ENCODE results near the gene HS6ST1.

HS6ST1 gene

DNA sequence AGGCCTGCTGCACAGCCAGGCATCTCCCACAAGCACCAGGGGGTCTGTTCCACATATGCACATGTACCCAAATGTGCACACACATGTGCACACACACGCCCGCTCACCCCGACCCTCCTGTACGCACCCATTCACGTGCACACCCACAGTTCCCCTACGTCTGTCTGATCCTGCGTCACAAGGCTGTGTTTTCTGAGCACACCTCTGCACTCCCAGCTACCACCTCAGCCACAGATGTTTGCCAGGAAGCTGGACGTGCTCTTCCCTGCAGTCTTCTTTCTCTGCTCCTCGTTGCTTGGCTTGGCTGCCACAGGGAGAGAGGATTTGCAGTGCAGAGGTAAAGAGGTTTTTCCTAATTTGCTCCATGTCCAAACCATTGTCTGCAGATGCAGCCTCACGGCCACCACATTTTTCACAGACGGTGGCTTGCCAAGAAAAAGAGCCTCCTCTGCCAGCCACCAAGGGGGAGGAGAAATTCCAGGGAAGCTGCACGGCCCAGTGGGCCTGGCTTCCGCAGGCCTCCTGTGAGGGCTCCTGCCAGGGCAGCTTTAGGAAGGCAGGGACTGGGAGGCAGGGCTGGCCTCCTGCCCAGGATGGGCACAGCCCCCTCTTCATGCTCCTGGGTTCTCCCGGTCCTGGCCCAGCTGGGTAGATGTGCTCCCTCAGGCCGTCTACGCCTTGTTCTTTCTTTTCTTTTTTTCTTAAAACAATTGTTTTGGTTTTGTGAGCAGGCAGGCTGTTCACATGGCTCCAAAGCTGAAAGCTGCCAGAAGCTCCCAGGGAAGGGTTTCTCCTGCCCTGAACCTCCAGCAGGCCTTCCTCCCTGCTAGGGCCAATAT, 29.3 kb upstream of the HS6ST1 start:
- DNase-seq = no peak

DNA sequence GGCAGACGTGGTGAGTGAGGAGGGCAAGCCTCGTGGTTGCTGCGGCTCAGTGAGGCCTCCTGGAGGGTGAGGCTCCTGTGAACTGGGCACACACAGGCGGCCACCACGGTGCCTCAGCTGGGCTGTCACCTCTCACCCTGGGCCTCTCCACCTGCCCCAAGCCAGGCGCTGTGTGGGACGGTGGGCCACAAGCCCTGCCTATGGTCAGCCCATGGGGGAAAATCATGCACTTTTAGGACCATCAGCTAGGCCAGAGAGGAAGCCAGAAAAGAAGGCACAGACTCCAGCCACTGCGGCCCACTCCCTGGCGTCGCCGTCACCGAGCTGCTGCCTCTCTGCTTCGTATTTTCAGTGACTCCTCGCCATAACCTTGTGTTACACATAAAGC, 28.5 kb upstream of the HS6ST1 start:
- DNase-seq = no peak

DNA sequence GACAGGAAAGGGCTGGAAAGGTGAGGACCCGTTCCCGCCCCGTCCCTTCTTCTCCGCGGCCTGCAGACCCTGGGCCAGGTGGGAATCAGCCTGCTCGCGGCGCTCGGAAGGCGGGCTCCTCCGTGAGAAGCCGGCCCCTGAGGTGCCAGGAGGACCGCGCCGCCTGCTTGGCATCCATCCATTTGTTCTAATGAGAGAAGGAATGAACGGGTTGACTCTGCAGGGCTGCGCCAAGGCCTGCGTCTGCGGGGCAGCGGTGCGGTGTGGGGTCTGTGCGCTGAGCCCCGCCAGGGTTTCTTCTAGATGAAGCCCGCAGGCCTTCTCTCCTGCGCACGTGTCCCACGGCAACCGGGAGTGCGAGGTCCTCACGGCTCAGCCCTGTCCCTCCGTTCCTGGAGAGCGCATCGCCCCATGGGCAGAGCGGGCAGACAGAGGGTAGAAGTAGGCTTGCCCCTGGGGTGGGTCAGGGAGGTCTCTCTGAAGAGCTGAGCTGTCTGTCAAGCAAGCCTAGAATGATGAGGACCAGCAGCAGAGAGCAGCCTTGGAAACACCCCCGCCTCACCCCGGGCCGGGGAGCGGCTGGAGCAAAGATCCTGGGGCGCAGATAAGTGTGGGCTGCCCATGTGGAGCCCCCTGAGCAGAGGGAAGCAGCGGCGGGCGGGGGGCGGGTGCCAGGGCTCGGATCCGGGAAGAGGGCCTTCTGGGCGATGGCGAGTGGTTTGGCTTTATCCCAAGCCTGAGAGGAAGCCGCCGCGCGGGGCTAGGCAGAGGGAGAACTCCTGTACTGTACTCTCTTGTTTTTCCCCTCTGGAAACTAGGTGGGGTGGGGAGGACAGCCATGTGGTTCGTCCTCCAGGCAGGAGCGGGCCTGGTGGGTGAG, 27.9 kb upstream of the HS6ST1 start:
- no peak for DNase-seq

DNA sequence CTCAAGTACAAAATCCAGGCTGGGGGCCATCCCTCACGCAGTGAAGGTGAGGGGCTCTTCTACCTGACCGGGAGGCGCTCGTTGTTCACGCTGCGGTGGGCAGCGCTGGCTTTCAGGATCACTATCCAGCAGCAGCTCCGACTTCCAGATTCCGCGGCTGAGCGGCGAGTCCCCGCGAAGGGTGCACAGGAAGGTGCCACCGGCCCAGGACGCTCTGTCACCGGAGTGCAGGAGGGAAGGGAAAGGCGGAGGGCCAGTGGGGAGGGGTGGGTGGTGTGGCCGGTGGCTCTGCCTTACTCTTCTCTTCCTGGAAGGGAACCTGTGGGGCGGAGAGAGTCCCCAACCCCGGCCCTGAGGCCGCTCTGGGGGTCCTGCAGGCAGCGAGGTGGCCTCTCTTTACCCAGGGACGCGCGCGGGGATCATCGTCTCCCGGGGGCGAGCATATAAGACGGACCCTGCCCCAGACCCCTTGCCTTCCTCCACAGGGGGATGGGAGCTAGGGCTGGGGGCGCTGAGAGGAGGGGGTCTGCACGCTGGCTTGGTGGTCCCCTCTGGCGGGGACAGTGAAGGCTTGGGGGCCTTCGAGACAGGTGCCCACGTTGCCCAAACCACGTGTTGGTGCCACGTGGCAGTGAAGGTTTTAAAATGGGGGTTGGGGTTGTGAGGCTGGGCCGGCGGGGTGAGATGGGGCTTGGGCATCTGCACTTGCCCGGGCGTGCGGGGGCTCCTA, 26.9 kb upstream of the HS6ST1 start:
- no peak for DNase-seq

DNA sequence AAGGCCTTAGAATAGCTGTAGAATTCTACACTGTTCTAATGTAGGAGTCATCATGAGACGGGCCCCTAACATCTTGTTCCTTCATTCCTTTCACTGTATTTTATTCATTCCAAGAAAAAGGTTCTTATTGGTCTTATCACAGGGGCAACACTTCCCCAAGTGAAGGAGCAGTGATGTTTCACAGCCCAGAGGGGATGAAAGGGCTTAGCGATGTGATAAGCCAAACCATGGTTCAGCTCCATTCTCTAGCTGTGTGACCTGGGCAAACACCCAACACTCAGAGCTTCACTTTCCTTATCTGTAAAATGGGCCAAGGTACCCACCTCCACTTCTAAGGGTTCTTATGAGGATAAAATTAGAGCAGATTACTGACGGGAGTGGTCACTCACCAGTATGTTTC, 25.4 kb upstream of the HS6ST1 start:
- DNase-seq = no peak

DNA sequence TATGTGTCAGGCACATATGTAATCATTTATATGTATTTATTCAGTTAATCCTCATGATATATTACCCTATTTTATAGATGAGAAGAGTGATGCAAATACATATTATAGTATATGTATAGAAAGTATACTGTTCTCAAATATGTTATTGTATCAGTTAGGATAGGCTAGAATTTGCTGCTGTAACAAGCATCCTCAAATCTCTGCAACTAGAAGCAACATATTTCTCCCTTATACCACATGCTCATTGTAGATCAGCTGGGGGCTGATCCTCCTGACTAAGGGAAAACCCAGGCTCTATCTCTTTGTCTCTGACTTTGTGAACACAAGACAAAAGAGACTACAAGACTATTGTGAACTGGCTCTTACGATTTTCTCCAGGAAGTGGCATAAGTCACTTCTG, 24.8 kb upstream of the HS6ST1 start:
- DNase-seq = no peak

GRCh38 chr2:128342550-128342949, 23.9 kb upstream of the HS6ST1 start:
- DNase-seq = no peak

GRCh38 chr2:128341621-128342020, 23.0 kb upstream of the HS6ST1 start:
- DNase-seq = peak; percentile 85

DNA sequence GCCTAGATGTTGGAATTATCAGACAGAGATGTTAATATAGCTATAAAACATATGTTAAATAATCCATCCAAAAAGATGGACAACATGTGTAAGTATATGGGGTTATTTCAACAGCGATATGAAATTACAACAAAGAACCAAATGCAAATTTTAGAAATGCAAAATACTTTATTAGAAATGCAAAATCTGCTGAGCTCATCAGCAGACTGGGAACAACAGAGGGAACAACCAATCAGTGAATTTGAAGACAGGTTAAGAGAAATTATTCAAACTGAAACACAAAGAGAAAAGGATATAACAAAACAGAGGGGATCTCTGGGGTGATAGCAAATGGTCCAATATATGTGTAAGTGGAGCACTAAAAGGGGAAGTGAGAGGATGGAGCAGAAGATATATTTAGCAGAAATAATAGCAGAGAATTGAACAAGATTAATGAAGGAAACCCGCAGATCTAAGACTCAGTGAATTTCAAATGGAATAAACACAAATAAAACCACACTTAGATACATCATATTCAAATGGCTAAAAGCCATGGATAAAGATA, 13.5 kb upstream of the HS6ST1 start:
- no peak for DNase-seq

DNA sequence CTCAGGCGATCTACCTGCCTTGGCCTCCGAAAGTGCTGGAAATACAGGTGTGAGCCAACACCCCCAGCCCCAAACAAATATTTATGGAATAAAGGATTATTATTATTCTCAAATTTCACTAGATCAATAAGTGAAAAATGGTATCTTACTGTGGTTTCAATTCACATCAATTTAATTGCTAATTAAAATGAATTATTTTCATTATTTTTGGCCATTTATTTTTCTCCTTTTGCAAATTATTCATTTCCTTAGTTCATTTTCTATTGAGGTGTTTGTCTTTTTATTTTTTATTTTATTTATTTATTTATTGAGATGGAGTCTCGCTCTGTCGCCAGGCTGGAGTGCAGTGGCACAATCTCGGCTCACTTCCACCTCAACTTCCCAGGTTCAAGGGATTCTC, 11.9 kb upstream of the HS6ST1 start:
- DNase-seq = no peak

DNA sequence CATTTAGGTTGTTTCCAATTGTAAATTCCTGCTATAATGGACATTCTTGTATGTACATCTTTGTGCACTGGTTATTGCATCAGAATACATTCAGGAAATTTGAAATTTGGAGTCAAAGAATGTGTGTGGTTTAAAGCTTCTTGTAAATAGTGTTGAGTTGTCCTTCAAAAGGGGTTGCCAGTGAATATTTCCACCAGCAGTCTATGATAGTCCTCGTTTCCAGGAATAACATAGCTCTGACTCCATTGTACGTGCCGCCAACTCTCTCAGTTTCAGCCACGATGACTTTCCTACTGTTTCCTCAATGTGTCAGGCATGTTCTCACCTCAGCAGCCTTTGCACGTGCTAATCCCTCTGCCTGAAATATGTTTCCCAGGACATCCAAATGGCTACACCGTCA, 10.9 kb upstream of the HS6ST1 start:
- no peak for DNase-seq

- no peak for DNase-seq
These were observed 8.7 kb upstream of the HS6ST1 start for GRCh38 chr2:128327180-128327964.

GRCh38 chr2:128326346-128326745, 7.7 kb upstream of the HS6ST1 start:
- DNase-seq = no peak

DNA sequence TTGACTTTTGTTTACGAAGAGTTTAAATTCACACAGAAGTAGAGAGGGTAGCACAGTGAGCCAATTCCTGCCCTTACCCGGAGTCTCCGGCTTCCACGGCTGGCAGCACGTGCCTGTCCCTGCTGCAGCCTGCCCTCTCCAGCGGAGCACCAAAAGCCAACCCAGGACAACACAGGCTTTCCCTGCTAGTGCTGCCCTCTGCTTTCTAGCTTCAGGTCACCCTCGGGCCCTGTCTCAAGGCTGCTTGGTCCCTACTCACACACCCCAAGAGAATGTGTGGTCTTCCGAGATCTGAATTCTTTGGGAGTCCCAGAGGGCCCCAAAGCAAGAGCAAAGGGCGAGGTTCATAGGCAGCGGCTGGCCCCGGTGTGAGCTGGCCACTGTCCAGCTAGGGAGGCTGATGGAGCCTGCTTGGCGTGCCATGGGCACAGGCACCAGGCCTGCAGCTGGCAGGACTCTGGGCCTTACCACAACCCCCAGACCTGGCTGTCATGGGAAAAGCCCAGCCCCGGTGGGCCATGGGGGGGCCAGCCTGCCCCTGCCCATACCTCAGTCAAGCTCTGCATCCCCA, 7.0 kb upstream of the HS6ST1 start:
- DNase-seq = no peak

- DNase-seq = no peak
These were observed 6.3 kb upstream of the HS6ST1 start for GRCh38 chr2:128324897-128325410.

GRCh38 chr2:128324008-128324896, 5.6 kb upstream of the HS6ST1 start:
- DNase-seq = no peak

DNA sequence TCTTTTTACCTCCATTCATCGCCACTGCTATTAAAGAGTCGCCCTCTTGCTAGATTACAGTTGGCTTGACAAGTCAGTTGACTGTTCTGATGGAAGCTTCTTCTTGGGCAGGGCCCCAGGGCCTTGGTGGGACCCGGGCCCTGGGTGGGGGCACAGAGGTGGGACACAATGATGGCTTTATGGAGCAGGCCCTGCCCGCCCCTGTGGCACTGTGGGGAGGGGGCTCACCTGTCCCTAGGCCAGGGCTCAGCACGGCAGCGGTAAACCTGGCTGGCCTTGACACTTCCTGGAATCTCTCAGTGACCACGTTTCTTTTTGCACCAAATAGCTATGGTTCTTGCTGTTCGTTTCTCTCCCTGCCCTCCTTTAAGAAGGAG, 4.9 kb upstream of the HS6ST1 start:
- no peak for DNase-seq

GRCh38 chr2:128322715-128323554, 4.3 kb upstream of the HS6ST1 start:
- DNase-seq = no peak

Data from NCI-H524 treated with DMSO at 0.1 percent for 48 hours (cell line).